G401.6 (cell line): ENCODE results near the gene RASAL2.
A peak's percentile ranks its signal among the peaks of the same experiment; 100 is the strongest.
"Not testable (repeated sequence)": the region's sequence is repeated elsewhere in the genome, so short reads cannot be mapped to it uniquely, and the experiment has no call there.

Experiments used
- FAIRE-seq: peaks from 2 replicates; lab custom pipeline; 2012; peaks lifted over from hg19 to GRCh38; lab: Jason Lieb, UNC

RASAL2 gene

DNA sequence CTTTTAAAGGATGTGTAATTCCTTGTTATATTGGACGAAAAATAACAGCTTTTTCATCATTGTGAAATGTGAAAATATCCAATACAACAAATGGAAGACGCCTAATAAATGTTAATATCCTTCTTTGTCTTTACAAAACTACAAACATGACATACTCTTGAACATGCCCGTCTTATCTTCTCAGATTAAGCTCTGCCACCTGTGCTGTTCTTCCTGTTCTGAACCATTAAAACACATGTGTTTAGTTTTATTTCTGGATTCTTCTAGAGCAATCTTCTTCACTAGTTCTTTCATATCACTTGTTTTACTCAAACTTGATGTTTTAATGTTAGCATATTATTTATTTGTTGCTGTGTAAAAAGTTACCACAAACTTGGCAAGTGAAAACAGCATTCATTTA is 255.9 kb downstream of the RASAL2 start:
- no peak for FAIRE-seq

DNA sequence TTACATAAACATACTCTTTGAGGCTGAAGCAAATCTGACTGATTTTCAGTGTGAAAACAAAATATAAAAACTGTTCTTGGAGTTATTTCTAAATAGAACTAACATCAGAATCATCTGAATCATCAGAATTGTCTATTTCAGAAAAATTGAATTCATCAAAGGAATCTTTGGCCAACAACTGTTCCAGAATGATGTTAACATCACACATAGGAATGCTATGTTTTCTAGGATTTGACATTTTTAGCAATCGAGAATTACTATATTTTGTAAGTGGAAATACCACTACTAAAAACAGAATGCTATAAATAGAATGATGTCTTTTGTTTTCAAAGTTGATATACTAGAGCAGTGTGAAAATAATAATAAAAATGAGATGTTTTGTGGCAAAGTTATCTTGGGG is 258.0 kb downstream of the RASAL2 start:
- FAIRE-seq, result peak; percentile 36

DNA sequence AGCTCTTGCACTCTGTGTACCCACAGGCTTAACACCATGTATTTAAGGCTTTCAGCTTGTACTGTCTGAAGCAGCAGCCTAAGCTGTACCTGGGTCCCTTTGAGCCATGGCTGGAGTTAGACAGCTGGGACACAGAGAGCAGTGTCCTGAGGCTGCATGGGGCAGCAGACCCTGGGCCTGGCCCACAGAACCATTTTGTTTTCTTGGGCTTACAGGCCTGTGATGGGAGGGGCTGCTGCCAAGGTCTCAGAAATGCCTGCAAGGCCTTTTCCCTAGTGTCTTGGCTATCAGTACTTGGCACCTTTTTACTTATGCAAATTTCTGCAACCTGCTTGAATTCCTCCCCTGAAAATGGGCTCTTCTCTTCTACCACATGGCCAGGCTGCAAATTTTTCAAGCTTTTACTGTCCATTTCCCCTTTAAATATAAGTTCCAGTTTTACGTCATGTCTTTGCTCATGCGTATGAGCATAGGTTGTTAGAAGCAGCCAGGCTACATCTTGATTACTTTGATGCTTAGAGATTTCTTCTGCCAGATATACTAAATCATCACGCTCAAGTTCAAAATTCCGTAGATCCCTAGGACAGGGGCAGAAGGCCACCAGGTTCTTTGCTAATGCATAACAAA is 259.0 kb downstream of the RASAL2 start:
- no peak for FAIRE-seq

DNA sequence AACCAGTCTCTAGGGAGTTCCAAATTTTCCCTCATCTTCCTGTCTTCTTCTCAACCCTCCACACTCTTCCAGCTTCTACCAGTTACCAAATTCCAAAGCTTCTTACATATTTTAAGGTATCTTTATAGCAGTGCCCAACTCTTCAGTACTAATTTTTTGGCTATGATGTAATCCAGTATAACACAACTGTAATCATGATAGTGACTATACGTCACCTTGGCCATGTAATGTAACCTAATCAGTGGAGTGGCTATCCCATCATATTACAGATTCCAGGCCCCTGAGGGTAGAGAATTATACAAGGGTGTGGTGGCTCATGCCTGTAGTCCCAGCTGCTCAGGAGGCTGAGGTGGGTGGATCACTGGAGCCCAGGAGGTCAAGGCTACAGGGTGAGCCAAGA is 259.6 kb downstream of the RASAL2 start:
- no peak for FAIRE-seq

DNA sequence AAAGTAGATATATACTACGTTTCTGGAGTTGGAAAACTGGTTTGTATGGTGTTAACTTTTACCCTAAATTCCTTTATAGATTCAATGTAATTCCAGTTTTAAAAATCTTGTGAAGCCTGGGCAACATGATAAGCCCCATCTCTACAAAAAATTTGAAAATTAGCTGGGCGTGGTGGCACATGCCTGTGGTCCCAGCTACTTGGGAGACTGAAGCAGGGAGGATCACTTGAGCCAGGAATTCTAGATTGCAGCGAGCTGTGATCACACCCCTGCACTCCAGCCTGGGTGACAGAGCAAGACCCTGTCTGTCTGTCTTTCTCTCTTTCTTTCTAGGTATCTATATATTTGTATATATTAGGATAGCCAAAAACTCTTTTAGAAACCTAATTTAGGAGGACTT is 260.9 kb downstream of the RASAL2 start:
- no peak for FAIRE-seq

DNA sequence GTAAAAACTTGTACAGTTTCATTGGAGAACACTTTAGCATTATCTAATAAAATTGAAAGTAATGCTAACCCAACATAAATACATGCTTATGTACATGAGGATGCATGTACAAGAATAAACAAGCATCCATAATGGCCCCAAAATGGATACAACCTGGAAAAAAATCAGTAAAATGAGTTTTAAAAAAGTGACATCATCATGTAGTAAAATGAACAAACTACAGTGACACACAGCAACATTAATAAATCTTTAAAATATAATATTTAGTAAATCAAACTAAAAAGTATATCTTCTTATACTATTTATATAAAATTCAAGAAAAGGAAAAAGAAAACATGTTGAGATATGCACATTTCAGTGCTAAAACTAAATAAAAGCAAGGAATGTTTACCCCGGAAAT is 262.4 kb downstream of the RASAL2 start:
- no peak for FAIRE-seq

DNA sequence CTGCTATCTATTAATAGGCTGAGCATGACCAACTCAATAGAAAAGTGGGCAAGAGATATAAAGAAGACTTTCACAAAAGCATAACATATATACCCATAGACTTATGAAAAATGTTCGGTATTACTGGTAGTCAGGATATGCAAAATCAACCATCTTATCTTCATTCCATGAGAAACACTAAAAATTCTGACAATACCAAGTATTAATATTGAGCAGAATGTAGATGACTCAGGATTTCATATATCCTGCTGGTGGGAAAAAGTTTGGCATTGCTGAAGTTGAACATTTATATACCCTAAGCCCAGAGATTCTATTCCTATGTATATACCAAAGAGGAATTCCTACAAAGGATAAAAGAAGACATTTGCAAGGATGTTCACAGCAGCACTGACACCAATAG is 264.6 kb downstream of the RASAL2 start:
- FAIRE-seq, result no peak

DNA sequence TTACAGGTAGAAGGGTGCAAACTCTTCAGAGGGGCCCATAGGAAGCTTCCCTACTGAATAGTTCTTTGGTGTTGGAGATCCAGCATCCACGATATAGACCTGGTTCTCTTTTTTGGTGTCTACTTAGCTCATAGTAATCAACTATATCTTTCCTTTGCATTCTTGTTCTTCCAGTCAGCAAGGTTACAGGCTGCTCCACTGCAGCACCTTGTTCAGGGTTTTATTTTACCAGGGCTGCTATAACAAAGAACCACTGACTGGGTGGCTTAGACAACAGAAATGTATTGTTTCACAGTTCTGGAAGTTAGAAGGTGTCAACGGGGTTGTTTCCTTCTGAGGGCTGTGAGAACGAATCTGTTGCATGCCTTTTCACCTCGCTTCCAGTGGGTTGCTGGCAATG is 266.5 kb downstream of the RASAL2 start:
- no peak for FAIRE-seq

DNA sequence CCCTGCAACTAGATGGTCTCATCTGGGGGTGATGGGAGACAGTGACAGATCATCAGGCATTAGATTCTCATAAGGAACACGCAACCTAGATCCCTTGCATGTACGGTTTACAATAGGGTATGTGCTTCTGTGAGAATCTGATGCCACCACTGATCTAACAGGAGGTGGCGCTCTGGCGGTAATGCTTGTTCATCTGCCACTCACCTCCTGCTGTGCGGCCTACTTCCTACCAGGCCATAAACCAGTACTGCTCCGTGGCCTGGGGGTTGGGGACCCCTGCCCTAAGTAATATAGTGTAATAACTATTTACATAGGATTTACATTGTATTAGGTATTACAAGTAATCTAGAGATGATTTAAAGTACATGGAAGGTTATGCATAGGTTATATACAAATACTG is 267.9 kb downstream of the RASAL2 start:
- FAIRE-seq, result no peak

DNA sequence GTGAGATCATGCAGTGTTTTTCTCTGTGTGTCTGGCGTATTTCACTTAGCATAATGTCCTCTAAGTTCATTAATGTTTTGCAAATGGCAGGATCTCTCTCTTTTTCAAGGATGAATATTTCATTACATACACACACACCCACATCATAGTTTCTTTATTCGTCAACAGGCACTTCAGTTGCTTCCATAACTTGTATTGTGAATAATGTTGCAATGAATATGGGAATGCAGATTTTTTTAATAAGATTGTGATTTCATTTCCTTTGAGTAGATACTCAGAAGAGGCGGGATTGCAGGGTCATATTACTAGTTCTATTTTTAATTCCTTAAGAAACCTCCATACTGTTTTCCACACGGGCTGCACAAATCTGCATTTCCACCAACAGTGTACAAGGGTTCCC is 268.8 kb downstream of the RASAL2 start:
- no peak for FAIRE-seq

DNA sequence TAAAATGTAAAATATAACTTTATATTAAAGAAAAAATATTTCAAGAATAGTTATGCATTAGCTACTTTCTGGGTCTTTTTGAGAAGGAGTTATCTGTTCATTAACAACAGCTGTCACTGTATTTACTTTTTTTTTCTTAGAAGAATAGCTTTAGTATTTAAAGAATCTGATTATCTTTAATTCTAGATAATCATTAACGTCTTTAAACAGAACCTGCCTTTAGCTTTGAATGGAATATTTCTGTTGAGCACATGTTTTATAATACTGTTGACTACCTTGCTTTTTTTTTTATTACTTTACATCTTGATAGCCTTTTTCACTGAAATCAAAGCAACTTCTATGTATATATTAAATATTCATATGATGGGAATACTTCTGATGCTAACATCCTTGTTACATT is 270.9 kb downstream of the RASAL2 start:
- FAIRE-seq, result no peak

DNA sequence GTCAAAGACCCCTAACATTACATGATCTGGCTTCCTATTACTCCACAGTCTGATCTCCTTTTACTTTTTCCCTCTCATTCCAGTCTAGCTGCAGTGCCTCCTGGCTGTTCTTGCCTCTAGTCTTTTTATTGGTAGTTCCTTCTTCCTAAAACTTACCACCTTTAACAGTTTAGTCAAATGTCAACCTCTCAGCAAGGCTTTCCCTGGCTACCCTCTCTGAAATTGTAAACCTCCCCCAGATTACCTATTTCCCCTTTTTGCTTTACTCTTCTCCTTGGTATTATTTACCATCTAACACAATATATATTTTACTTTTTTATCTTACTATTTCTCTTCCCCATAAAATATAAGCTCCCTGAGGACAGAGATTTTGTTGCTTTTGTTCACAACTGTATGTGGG is 273.2 kb downstream of the RASAL2 start:
- no peak for FAIRE-seq

DNA sequence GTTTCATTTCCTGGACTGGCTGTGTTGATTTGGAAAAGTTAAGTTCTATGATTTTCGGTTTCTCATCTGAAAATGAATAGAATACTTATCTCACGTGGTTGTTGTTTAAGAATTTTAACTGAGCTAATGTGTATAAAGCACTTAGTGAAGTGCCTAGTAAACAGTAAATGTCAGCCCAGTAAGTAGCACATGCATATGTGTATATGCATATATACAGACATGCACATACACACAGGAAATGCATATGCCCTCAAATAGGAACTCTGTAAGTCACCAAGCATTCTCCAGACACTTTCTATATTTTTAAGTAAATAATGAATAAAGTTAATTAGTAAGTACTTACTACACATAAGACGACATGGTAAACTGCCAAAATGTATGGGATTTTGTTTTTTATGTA is 274.3 kb downstream of the RASAL2 start:
- FAIRE-seq, result no peak

DNA sequence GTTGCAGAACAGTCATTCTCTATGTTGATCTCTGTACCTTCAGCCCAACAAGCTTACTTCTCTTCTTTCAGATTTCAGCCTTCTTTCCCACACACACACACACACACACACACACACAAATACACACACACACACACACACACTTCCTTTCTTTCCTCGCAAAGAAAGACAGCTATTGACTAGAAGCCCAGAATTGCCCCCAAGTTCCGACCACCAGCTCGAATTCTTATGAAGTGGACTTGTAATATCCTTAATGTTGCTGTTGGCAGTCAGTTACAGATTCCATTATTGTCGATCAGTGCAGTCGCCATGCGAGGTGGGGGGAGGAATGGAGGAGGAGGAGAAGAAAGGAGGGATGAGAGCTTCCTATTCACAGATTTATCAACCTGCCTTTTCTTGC is 277.3 kb downstream of the RASAL2 start:
- FAIRE-seq, result no peak

DNA sequence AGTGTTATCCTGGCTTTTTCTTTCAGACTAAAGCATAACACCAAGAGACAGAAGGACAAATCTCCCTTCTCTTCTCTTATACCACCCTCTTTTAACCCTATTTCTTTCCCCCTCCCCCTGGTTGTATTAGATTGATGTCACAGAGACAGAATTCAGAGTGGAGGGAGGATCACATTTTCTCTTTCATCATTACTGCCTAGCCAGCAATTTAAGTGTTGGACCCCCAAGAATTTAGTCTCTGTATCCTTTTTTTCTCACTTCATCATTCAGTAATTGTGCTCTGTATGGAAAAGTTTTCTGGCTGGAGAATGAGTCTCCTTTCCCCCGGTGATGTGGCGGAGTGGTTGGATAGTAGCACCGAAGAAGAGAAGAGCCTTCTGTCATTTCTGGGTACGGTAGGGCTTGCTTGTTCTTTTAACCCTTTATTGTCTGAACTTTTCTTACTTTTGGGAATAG is 278.1 kb downstream of the RASAL2 start:
- no peak for FAIRE-seq

DNA sequence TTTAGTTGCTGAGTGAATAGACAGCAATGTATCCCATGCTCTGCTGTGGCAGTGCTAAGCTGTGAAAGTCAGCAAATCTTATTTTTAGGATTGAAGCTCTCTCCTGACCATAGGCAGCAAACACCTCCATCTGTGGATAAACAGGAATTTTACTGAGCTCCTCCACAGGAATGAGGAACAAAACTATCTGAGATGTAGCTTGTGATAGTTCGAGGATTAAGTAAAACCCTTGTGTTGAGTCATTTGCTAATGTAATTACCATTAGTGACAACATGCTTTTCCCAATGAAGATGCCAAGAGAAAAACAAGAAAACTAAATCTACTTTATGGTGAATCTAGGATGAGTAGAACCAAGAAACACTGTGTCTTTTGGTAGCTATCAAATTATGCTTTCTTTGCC is 280.1 kb downstream of the RASAL2 start:
- FAIRE-seq, result no peak

DNA sequence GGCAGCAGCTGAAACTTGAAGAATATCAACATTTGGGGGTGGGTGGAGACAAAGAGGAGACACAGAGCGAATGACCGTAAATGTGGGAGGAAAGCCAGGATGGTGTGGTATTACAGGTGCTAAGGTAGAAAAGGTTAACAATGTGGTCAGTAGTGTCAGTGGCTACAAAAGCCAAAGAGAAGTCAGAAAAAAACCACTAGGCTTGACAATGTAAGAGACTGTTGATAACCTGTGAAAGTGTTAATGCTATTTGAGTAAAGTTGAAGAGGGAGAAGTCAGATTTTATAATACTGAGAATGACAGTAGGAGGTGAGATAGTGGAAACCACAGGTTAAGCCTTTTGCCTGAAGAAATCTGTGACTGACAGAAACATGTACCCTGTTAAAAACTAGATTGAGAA is 282.1 kb downstream of the RASAL2 start:
- no peak for FAIRE-seq

DNA sequence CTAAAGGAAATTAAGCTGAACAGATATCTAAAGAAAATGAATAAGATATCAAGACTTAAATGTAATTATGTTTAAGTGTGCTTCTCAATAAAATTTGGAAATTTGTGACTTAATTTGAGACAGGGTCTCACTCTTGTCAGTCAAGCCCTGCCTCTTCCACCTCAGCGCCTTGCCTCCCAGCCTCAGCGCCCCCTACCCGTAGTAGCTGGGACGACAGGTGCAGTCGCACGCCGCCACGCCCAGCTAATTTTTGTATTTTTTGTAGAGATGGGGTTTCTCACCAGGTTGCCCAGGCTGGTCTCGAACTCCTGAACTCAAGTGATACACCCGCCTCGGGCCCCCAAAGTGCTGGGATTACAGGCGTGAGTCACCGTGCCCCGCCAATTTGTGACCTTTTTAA is 285.9 kb downstream of the RASAL2 start:
- no peak for FAIRE-seq

DNA sequence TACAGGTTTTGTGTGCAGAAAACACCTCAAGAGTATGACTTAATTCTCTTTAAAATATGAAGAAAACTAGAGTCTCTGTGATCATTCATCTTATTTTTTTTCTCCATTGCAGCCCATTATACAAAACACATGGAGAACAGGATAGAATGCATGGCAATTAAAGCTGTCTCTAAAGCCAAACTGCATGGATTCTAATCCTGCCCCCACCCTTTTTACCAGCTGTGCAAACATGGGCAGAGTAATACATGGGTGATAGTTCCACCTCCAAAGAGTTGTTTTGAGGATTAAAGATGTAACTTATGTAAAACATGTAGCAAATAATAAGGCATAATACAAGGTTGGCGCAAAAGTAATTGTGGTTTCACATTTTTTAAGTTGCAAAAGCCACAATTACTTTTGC is 288.5 kb downstream of the RASAL2 start:
- no peak for FAIRE-seq

DNA sequence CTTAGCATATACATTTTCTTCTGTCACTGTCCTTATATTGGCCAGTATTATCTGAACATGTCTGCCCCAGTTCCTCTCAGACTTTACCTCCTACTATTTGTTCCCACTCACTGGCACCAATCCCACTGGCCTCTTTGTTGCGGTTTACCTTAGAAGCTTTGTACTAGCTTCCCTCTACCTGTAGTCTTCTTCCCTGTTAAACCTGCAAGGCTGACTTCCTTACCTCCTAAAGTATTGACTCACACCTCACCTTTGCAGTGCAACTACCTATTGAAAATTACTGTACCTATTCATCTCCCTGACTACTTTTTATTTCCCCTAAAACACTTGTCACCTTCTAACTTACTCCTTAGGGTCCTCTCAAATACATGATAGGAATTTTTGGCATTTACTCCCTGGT is 291.8 kb downstream of the RASAL2 start:
- no peak for FAIRE-seq

DNA sequence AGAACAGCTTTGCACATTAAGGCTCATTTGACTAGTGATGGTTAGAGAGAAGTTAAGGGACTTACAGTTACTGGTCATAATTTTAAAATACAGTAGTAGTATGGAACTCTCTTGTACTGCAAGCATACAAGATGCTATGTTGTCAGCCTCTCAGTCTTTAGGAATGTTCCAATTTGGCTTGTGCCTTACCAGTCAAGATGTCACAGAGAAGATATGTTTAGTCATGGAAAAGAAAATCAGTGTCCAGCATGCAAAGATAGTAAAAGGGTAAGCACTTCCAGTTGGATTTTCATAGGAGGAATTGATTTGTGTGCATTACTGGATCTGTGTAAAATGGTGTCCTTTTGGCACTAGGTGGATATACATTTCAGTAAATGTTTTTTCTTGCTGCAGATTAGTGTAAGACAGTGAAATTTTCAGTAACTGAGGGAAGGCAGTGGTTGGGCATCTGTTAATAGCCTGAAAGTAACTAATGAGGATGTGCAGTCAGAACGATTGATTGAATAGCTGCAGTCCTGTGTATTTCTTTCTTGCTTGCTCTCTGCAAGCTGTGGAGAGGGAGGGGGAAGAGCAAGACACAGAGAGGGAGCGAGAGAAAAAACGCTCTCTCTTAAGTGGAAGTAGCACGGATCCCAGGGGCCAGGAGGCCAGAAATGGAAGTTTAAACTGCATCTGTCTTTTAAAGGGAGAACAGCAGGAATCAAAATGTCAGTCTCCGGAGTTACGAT is 294.7 kb downstream of the RASAL2 start:
- no peak for FAIRE-seq

DNA sequence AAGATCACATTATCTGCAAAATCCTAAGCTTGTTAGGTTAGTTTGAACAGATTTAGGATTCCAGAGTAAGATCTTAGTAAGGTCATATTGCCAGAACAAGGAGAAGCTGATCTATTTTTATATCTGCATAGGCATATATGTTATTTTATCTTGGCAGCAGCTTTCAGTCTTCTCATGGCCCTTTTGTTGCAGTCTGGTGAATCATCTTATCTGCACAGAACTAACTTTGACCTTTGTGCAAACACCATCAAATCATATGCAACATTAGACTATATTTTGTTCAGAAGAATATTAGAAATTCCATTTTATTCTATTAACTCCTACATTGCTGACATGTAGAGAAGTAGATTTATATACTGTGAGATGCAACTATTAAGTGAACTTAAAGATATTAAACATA is 295.5 kb downstream of the RASAL2 start:
- no peak for FAIRE-seq

DNA sequence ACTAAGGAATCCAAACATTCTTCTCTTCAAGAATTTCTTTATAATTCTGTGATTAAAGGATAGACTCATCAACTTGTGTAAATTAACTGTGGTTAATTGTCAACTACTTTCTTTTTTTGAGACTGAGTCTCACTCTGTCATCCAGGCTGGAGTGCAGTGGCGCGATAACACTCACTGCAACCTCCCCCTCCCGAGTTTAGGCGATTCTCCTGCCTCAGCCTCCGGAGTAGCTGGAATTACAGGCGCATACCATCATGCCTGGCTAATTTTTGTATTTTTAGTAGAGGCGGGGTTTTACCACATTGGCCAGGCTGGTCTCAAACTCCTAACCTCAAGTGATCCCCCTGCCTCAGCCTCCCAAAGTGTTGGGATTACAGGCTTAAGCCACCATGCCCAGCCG is 296.4 kb downstream of the RASAL2 start:
- FAIRE-seq, result not testable (repeated sequence)

DNA sequence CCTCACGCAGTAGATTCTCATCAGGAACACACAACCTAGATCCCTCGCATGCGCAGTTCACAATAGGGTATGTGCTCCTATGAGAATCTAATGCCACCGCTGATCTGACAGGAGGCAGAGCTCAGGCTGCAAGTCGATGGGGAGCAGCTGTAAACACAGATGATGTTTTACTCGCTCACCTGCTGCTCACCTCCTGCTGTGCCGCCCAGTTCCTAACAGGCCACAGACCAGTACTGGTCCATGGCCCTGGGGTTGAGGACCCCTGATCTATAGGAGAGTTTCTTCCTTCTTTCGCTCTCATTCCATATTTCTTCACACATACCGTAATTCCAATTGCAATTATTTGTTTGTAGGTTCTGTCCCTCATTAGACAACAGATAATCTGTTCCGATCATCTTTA is 299.5 kb downstream of the RASAL2 start:
- no peak for FAIRE-seq
